GM12872 (cell line): ENCODE data around the gene SORCS2.

ENCODE experiments used
- TF ChIP-seq, protein P1 (sequence below): IDR thresholded peaks from 3 replicates; pipeline ENCODE4 v1.5.1; 2011; ENCODE audit warnings: low read depth, mild to moderate bottlenecking, low read length, moderate library complexity; ENCODE audit not compliant: insufficient read depth

The SORCS2 gene

DNA sequence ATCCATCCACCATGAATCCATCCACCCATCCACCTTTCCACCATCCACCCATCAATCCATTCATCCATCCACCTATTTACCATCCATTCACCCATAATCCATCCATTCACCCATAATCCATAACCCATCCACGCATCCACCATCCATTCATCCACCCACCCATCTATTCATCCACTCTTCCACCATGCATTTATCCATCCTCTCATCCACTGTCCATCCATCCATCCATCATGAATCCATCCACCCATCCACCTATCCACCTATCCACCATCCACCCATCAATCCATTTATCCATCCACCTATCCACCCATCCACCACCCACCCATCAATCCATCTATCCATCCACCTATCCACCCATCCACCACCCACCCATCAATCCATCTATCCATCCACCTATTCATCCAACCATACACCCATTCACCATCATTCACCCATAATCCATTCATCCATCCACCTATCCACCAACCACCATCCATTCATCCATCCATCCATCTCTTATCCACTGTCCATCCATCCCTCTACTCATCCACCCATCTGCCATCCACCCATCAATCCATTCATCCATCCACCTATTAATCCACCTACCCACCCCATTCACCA lies 422.1 kb downstream of the SORCS2 start:
- TF ChIP-seq, protein P1, sequence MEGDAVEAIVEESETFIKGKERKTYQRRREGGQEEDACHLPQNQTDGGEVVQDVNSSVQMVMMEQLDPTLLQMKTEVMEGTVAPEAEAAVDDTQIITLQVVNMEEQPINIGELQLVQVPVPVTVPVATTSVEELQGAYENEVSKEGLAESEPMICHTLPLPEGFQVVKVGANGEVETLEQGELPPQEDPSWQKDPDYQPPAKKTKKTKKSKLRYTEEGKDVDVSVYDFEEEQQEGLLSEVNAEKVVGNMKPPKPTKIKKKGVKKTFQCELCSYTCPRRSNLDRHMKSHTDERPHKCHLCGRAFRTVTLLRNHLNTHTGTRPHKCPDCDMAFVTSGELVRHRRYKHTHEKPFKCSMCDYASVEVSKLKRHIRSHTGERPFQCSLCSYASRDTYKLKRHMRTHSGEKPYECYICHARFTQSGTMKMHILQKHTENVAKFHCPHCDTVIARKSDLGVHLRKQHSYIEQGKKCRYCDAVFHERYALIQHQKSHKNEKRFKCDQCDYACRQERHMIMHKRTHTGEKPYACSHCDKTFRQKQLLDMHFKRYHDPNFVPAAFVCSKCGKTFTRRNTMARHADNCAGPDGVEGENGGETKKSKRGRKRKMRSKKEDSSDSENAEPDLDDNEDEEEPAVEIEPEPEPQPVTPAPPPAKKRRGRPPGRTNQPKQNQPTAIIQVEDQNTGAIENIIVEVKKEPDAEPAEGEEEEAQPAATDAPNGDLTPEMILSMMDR: no peak

DNA sequence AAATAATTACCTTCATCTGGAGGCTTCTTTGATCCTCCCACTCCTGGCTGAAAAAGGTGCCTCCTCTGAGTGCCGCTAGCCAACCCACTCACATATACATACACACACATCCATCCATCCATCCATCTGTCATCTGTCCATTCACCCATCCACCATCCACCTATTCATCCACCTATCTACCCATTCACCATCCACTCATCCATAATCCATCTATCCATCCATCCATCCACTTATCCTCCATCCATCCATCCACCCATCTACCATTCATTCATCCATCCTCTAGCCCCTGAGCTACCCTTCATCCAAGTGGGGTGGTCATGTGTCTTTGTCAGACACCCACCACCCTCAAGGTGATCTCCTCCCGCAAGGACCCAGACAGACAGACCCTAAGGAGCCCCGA lies 423.9 kb downstream of the SORCS2 start:
- TF ChIP-seq, protein P1: no peak

DNA sequence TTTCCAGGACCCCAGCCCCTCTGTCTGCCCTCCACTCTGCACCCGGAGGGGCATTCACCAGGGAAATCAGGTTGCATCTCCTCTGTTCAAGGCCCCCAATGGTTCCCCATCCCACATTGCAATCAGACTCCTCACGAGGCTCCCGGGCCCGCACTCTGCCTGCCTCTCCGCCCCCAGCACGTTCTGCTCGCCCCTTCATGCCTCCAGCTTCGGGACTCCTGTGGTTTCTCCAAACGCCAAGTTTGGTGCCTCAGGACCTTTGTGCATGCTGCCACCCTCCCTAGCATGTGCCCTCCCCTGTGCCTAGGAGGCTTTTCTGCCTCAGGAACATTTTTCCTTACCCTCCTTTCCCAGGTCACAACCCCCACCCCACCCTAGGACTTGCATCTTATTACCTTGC lies 426.0 kb downstream of the SORCS2 start:
- TF ChIP-seq, protein P1: no peak

DNA sequence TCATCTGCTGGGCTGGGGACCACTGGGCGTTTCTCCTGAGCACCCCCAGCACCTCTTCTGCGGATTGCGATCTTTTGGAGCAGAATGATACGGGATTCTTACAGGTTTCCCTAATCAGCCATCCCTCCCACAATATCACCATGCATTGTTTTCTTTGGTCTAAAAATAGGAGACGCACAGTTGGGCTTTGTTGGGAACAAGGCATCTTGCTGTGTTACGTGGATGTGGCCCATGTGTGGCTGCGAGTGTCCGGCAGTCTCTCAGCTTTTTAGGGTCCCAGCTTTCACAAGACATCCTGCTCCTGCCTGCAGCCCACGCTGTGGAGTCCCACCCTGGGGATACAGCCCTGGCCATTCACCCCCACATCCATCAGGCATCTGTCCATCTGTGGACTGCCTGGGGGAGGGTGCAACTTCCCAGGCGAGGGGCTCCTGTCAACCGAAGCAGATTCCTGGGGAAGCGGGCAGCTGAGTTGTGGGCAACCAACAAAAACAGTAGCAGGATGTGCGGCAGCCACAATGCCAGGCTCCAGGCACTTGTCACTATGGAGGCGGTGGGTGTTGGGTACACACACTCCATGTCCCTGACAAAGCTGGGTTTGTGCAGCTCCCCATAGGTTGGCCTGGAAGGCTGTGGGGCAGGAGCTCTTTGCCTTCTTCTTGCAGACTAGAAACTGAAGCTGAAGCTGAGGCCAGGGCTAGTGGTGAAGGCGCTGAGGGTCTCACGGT lies 427.9 kb downstream of the SORCS2 start:
- TF ChIP-seq, protein P1: no peak

DNA sequence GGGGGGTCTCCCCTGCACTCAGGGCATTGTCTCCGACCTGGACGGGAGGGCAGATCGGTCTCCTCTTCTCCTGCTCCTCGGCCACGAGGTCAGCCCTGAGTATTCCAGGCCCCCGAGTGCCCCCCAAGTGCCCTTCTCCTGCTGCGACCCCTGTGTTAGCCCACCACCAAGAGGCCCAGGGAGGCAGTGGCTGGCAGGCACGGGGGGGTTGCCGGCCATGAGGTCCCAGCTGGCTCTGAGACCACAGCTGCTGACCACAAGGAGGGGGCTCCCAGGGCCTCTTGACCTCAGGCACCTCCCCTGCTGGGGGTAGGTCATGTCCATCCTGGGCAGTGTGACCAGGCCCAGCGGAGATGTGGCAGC lies 428.5 kb downstream of the SORCS2 start:
- TF ChIP-seq, protein P1: no peak

DNA sequence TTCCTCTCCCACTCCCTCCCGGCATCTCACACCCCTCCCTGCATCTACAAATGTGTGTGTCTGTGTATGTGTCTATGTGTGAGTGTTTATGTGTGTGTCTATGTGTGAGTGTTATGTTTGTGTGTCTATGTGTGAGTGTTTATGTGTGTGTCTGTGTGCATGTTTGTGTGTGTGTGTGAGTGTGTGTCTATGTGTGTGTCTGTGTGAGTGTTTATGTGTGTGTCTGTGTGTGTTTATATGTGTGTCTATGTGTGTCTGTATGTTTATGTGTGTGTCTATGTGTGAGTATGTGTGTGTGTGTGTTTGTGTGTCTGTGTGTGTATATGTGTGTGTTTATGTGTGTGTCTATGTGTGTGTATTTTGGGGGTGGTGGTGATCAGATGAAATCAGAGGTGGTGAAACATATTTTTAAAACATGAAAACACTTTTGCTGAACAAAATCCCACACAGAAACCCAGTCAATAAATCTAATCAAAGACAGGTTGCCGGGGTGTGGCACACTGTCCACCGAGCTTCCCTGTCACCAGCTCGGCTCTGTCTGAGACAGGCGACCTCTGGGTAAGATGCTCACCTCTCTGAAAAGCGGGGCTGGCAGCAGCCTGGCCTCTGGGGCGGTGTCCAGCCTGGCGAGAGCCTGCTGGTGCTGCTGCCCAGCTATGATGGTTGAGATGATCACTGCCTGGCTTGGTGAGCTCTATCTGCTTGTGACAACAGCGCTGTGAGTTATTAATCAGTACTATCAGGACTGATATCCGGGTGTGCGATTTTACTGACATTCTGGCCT lies 429.1 kb downstream of the SORCS2 start:
- TF ChIP-seq, protein P1: no peak

DNA sequence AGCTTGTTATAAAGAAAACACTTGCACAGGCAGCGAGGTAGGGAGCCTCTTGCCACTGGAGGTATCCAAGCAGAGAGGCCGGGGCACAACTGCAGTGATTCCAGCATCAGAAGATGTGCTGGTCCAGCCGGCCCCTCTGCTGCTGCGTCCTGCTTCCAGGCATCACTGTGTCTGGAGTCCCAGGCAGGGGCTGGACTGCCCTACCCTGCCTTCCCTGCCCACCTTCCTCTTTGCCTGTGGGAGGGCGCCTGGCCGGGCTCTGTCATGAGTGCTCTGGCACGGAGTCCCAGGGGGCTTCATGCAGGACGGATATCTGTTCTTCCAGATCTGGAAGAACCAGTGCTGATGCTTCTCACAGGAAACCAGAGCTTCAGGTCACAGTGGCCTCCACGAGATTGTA lies 430.0 kb downstream of the SORCS2 start:
- TF ChIP-seq, protein P1: no peak
